GM23338 (cell line): ENCODE results near the gene SPIRE1. TPM values are rescaled to one million over a fixed set of nuclear protein-coding genes. Genes with fewer than 3 reads are reported as not detected.

ENCODE experiments used
- ATAC-seq: fragments of 200-7000 bp; cut with Tn5 transposase; 3 replicates; pipeline ENCODE4 v1.9.1; 2020
- DNase-seq: peaks from one replicate; pipeline ENCODE4 v3.0.0-alpha.2; 2015; ENCODE audit warnings: low spot score
- H2AFZ ChIP-seq: fragments of 200-600 bp; sonication (generic); 2 replicates; pipeline ENCODE4 v1.8.0; 2016; ENCODE audit warnings: antibody characterized with exemption, mild to moderate bottlenecking, moderate library complexity
- H3F3A ChIP-seq: fragments of 200-600 bp; sonication (generic); replicated peaks from 2 replicates; pipeline ENCODE4 v1.8.0; 2017; ENCODE audit warnings: antibody characterized with exemption, mixed run types, low read depth
- H3K27ac ChIP-seq: fragments of 200-600 bp; sonication (generic); 2 replicates; pipeline ENCODE4 v1.6.1; 2016; ENCODE audit warnings: low read depth
- H3K27me3 ChIP-seq: fragments of 200-600 bp; sonication (generic); 2 replicates; pipeline ENCODE4 v1.8.0; 2016; ENCODE audit warnings: mild to moderate bottlenecking, mixed run types, moderate library complexity; ENCODE audit not compliant: insufficient read depth
- H3K36me3 ChIP-seq: fragments of 200-600 bp; sonication (generic); 2 replicates; pipeline ENCODE4 v1.8.0; 2016; ENCODE audit warnings: mild to moderate bottlenecking; ENCODE audit not compliant: insufficient read depth
- H3K4me1 ChIP-seq: fragments of 200-600 bp; sonication (generic); 2 replicates; pipeline ENCODE4 v1.8.0; 2016; ENCODE audit warnings: mild to moderate bottlenecking, moderate library complexity; ENCODE audit not compliant: insufficient read depth
- H3K4me2 ChIP-seq: fragments of 200-600 bp; sonication (generic); 2 replicates; pipeline ENCODE4 v1.7.1; 2017; ENCODE audit warnings: mixed run types
- H3K4me3 ChIP-seq: fragments of 200-600 bp; sonication (generic); 2 replicates; pipeline ENCODE4 v1.6.1; 2016; ENCODE audit warnings: mixed run types
- H3K79me2 ChIP-seq: fragments of 200-600 bp; sonication (generic); replicated peaks from 2 replicates; pipeline ENCODE4 v1.8.0; 2017; ENCODE audit warnings: mild to moderate bottlenecking; ENCODE audit not compliant: insufficient read depth
- H3K9me2 ChIP-seq: fragments of 200-600 bp; sonication (generic); 2 replicates; pipeline ENCODE4 v1.8.0; 2017; ENCODE audit not compliant: insufficient read depth
- H4K20me1 ChIP-seq: fragments of 200-600 bp; sonication (generic); replicated peaks from 2 replicates; pipeline ENCODE4 v1.8.0; 2017; ENCODE audit warnings: mild to moderate bottlenecking; ENCODE audit not compliant: insufficient read depth
- H3K27ac Mint-ChIP-seq: 2 replicates; pipeline ENCODE4 v1.8.0; 2020; ENCODE audit warnings: inconsistent platforms, mild to moderate bottlenecking, moderate library complexity, mixed read lengths
- H3K27me3 Mint-ChIP-seq: 3 replicates; pipeline ENCODE4 v1.8.0; 2022; ENCODE audit warnings: low read depth, mild to moderate bottlenecking, moderate library complexity, mixed read lengths, inconsistent platforms; ENCODE audit not compliant: insufficient read depth, poor library complexity
- H3K36me3 Mint-ChIP-seq: 3 replicates; pipeline ENCODE4 v1.8.0; 2021; ENCODE audit warnings: low read depth, mild to moderate bottlenecking, inconsistent platforms, moderate library complexity, mixed read lengths
- H3K4me1 Mint-ChIP-seq: 3 replicates; pipeline ENCODE4 v1.8.0; 2020; ENCODE audit warnings: mild to moderate bottlenecking, inconsistent platforms, mixed read lengths
- H3K4me3 Mint-ChIP-seq: 3 replicates; pipeline ENCODE4 v1.8.0; 2021; ENCODE audit warnings: moderate library complexity, mild to moderate bottlenecking, inconsistent platforms, mixed read lengths
- H3K9me3 Mint-ChIP-seq: 3 replicates; pipeline ENCODE4 v1.8.0; 2020; ENCODE audit warnings: moderate library complexity, mild to moderate bottlenecking, inconsistent platforms, mixed read lengths
- CREB1 ChIP-seq: fragments of 250-450 bp; sonication (Bioruptor Pico); IDR thresholded peaks from 2 replicates; pipeline ENCODE4 v1.5.0; 2020; ENCODE audit warnings: low read depth, mild to moderate bottlenecking, moderate library complexity
- ETS1 ChIP-seq: IDR thresholded peaks from 2 replicates; pipeline ENCODE4 v1.6.1; 2016; ENCODE audit warnings: antibody characterized with exemption
- EZH2 ChIP-seq: fragments of 200-600 bp; sonication (generic); IDR thresholded peaks from one replicate; pipeline ENCODE4 v1.8.0; 2017; ENCODE audit warnings: antibody characterized with exemption, mild to moderate bottlenecking, low read depth; ENCODE audit not compliant: unreplicated experiment
- EZH2phosphoT487 ChIP-seq: fragments of 200-600 bp; sonication (generic); IDR thresholded peaks from one replicate; pipeline ENCODE4 v1.8.1; 2018; ENCODE audit warnings: antibody characterized with exemption; ENCODE audit not compliant: unreplicated experiment
- JUNB ChIP-seq: IDR thresholded peaks from one replicate; pipeline ENCODE4 v1.6.1; 2016; ENCODE audit warnings: antibody characterized with exemption; ENCODE audit not compliant: unreplicated experiment
- NANOG ChIP-seq: IDR thresholded peaks from 2 replicates; pipeline ENCODE4 v1.6.1; 2016; ENCODE audit warnings: antibody characterized with exemption, borderline replicate concordance
- REST ChIP-seq: IDR thresholded peaks from one replicate; pipeline ENCODE4 v1.6.1; 2018; ENCODE audit warnings: antibody characterized with exemption; ENCODE audit not compliant: unreplicated experiment
- STAT1 ChIP-seq: IDR thresholded peaks from one replicate; pipeline ENCODE4 v1.6.1; 2016; ENCODE audit warnings: antibody characterized with exemption; ENCODE audit not compliant: unreplicated experiment
- ZNF114 ChIP-seq: fragments of 250-450 bp; sonication (Bioruptor Pico); IDR thresholded peaks from 2 replicates; pipeline ENCODE4 v1.5.0; 2020; ENCODE audit warnings: mild to moderate bottlenecking, moderate library complexity
- ZNF462 ChIP-seq: fragments of 250-450 bp; sonication (Bioruptor Pico); IDR thresholded peaks from 2 replicates; pipeline ENCODE4 v1.5.0; 2020; ENCODE audit warnings: mild to moderate bottlenecking, moderate library complexity
- polyA plus RNA-seq: library from polyadenylated mRNA; unstranded; fragments of >200 nt; fragmentation: Nextera tagmentation; extraction: Ambion mirVana; gene quantifications from 2 replicates; pipeline ENCODE4 v1.2.1, GENCODE V29; 2016
- total RNA-seq: library from RNA; depleted of rRNA; stranded (reverse); fragments of >200 nt; shearing (Covaris generic); gene quantifications from 2 replicates; pipeline ENCODE4 v1.2.3, GENCODE V29; 2014

Gene SPIRE1
- total and polyA plus RNA-seq, 2 experiments from 2014 or later, result 2.9 to 15.5 TPM

- TF ChIP-seq ZNF114 (CRISPR knock-in tag) (no peak), STAT1 (no peak), JUNB (no peak), EZH2 (no peak), ETS1 (no peak), EZH2phosphoT487 (no peak), REST (no peak), CREB1 (CRISPR knock-in tag) (no peak), NANOG (no peak), ZNF462 (CRISPR knock-in tag) (no peak)
- Mint-ChIP-seq H3K27ac (peak overlapping the region; percentile 35; the same call in 1 of the 2 replicates), H3K36me3 (no peaks in the 10 kb centered on the region), H3K4me3 (no peak overlapping the region), H3K27me3 (peaks cover 4% of the 10 kb centered on the region), H3K4me1 (peaks cover 43% of the 10 kb centered on the region), H3K9me3 (no peaks in the 10 kb centered on the region; the same call in 2 of the 3 replicates)
- H3K4me1 ChIP-seq, result peaks cover 34% of the 10 kb centered on the region
- no peaks in the 10 kb centered on the region for H4K20me1 ChIP-seq
- DNase-seq, result peak; percentile 51
- H2AFZ ChIP-seq, result no peak overlapping the region
- ATAC-seq, result peak; percentile 60
- no peaks in the 10 kb centered on the region for H3K27me3 ChIP-seq
- peak overlapping the region; percentile 30; the same call in 1 of the 2 replicates for H3K4me2 ChIP-seq
- no peaks in the 10 kb centered on the region for H3F3A ChIP-seq
- no peaks in the 10 kb centered on the region for H3K9me2 ChIP-seq
- no peak overlapping the region for H3K4me3 ChIP-seq
- H3K36me3 ChIP-seq, result no peaks in the 10 kb centered on the region
- no peak overlapping the region for H3K27ac ChIP-seq
- peaks cover 37% of the 10 kb centered on the region for H3K79me2 ChIP-seq
These were observed 10.1 kb downstream of the SPIRE1 start for GRCh38 chr18:12647773-12648172.
